Ovary (tissue), 9 donors: Measurements from ENCODE around the gene ESRRG. TPM values are rescaled to one million over a fixed set of nuclear protein-coding genes. Genes with fewer than 3 reads are reported as not detected.

ENCODE experiments used
- DNase-seq, 5 donors: peaks; one replicate each; pipeline ENCODE4 v3.0.0-alpha.2; 2019 to 2020
- H3K27ac ChIP-seq, 2 donors: fragments of 200-600 bp; one replicate each; pipeline versions ENCODE4 v1.5.1 to v1.8.0; 2019 to 2022
- H3K27me3 ChIP-seq: fragments of 200-600 bp; one replicate; pipeline ENCODE4 v1.8.0; 2022
- H3K36me3 ChIP-seq: fragments of 200-600 bp; sonication (generic); one replicate; pipeline ENCODE4 v1.5.1; 2019
- H3K4me1 ChIP-seq: one replicate; pipeline ENCODE4 v1.8.1; 2013; ENCODE audit warnings: mild to moderate bottlenecking, moderate library complexity; ENCODE audit not compliant: insufficient read depth
- H3K4me3 ChIP-seq: fragments of 200-600 bp; sonication (generic); one replicate; pipeline ENCODE4 v1.5.1; 2017
- H3K9me3 ChIP-seq, 2 donors: fragments of 200-600 bp in 1 of 2; sonication (generic) in 1 of 2; one replicate each; pipeline versions ENCODE4 v1.5.1 to v1.8.1; 2013 to 2019; ENCODE audit warnings: mild to moderate bottlenecking in 1 of 2, moderate library complexity in 1 of 2
- CTCF ChIP-seq, 3 donors: fragments of 450-650 bp in 2 of 3; fragments of 200-600 bp in 1 of 3; IDR thresholded peaks; one replicate each; pipeline versions ENCODE4 v1.5.1 to v1.8.0; 2016 to 2022; ENCODE audit warnings: antibody characterized with exemption in 3 of 3, mild to moderate bottlenecking in 1 of 3
- EP300 ChIP-seq: sonication (generic); formaldehyde crosslinking; IDR thresholded peaks from one replicate; pipeline ENCODE4 v1.6.1; 2017; ENCODE audit warnings: antibody characterized with exemption
- POLR2A ChIP-seq: fragments of 450-650 bp; IDR thresholded peaks from one replicate; pipeline ENCODE4 v1.6.1; 2017; ENCODE audit warnings: antibody characterized with exemption, mild to moderate bottlenecking, moderate library complexity
- WGBS, 3 donors: extraction: QIAGEN DNeasy Blood & Tissue Kit in 1 of 3; methylation state at CpG; one replicate each; pipeline versions ENCODE4 v1.1.5 to v1.1.7; 2013 to 2017; 5-methylcytosine and 5-hydroxymethylcytosine counted together
- intact Hi-C, 4 donors: fragments of 100-400 bp; cut with DNase I; formaldehyde crosslinking; loops; one replicate each; pipeline versions ENCODE4 v1.11.0 to v1.15.1; 2022 to 2023
- polyA plus RNA-seq, 2 donors: library from polyadenylated mRNA; stranded (reverse); fragments of 200-250 nt in 1 of 2; fragments of 350-450 nt in 1 of 2; fragmentation: Illumina TruSeq in 1 of 2; extraction: RNeasy Lipid Tissue Mini Kit (QIAGEN cat#74804) in 1 of 2; gene quantifications; one replicate each; pipeline ENCODE4 v1.2.3, GENCODE V29; 2013 to 2014
- total RNA-seq, 7 donors: library from RNA; depleted of rRNA in 2 of 7; stranded (reverse); fragments of >200 nt in 2 of 7; fragmentation: NEBNext Ultra II Directional in 3 of 7; extraction: Animal tissue kit (Norgen Biotek cat#: 25700) in 3 of 7; gene quantifications; one replicate each; pipeline versions ENCODE4 v1.1.0 to v1.2.4, GENCODE V29; 2016 to 2023
- donor health status: DM: no; HTN: no; CAD: no; lungs with moderate emphysema.
- donor health status: DM: no; HTN: no; CAD: no.
- donor health status: Bipolar disorder and iron deficiency.
- donor health status: DM: yes; HTN: yes; CAD: no.
- donor health status: DM: no; HTN: no; CAD: no.
- donor health status: DM: yes; HTN: yes; CAD: no.

Gene ESRRG
- total and polyA plus RNA-seq, 9 donors, result 0.07 to 3.2 (median 1.2) TPM

- H3K4me1 ChIP-seq, result no peaks in the 10 kb centered on the region
- H3K4me3 ChIP-seq, result no peak overlapping the region
- no peaks in the 10 kb centered on the region for H3K27me3 ChIP-seq
- TF ChIP-seq CTCF (IDR thresholded peaks at IDR 0.05), result no peak
- no peak for TF ChIP-seq POLR2A
- no peak for TF ChIP-seq EP300
- intact Hi-C loops, result no loop called here
- WGBS, 3 donors, result 80 to 89% (median 83%) methylated on average over 2 of the region's 2 CpGs
- H3K36me3 ChIP-seq, result no peaks in the 10 kb centered on the region
- H3K27ac ChIP-seq, result no peak overlapping the region
- no peaks in the 10 kb centered on the region for H3K9me3 ChIP-seq
- no peak for DNase-seq
Observed at GRCh38 chr1:216641669-216642460, 81.4 kb downstream of the ESRRG start.

DNA sequence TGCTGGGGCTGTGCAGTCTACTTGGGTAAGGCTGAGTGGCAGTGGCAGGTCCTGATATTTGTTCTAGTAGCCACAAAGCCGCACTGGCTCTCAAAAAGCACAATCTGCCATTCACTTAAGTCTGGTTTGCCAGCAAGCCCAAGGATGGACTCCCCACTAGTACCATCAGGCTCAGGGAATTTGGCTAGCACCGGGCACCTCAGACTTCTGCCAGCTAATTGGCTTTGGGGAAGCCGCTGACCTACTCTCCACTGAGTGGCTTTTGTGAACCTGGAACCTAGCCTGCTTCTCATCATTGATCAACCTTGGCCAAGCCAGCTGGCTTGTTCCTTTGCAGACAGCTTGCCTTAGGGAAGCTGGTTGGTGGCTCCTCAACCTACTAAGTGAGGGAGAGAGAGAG is 83.1 kb downstream of the ESRRG start:
- no peak overlapping the region for H3K4me3 ChIP-seq
- no peak for DNase-seq
- 86 to 94% (median 89%) methylated on average over 3 of the region's 3 CpGs for WGBS, 3 donors
- no peaks in the 10 kb centered on the region for H3K36me3 ChIP-seq
- no peaks in the 10 kb centered on the region for H3K27me3 ChIP-seq
- H3K9me3 ChIP-seq, result no peaks in the 10 kb centered on the region
- TF ChIP-seq CTCF (IDR thresholded peaks at IDR 0.05) (no peak), POLR2A (no peak), EP300 (no peak)
- H3K4me1 ChIP-seq, result no peaks in the 10 kb centered on the region
- intact Hi-C loops, result no loop called here
- H3K27ac ChIP-seq, result no peak overlapping the region

DNA sequence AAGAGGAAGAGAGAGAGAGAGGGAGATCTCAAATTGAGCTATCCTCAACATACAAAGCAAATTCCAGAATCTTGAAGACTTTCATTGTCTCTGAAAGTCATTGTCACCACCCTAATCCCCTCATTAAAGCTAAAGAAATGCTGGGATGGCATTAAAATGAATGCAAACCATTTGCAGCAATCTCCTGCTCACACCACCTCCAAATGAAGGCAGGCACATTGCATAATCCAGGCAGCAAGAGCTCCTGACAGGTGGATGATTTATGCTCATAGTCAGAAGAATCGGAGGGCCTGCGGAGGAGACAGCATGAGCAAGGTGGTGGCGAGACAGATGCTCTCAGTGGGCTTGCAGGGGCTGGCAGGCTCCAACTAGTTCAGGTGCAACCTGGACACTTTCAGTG is 90.2 kb downstream of the ESRRG start:
- Histone ChIP-seq H3K27me3 (no peaks in the 10 kb centered on the region), H3K4me1 (no peaks in the 10 kb centered on the region), H3K27ac (no peak overlapping the region), H3K9me3 (no peaks in the 10 kb centered on the region), H3K36me3 (no peaks in the 10 kb centered on the region), H3K4me3 (no peak overlapping the region)
- no peak for TF ChIP-seq POLR2A
- no peak for TF ChIP-seq EP300
- TF ChIP-seq CTCF (IDR thresholded peaks at IDR 0.05), result no peak
- intact Hi-C loops, result no loop called here
- DNase-seq, result no peak
- 23 to 32% (median 31%) methylated on average over 3 of the region's 3 CpGs for WGBS, 3 donors

DNA sequence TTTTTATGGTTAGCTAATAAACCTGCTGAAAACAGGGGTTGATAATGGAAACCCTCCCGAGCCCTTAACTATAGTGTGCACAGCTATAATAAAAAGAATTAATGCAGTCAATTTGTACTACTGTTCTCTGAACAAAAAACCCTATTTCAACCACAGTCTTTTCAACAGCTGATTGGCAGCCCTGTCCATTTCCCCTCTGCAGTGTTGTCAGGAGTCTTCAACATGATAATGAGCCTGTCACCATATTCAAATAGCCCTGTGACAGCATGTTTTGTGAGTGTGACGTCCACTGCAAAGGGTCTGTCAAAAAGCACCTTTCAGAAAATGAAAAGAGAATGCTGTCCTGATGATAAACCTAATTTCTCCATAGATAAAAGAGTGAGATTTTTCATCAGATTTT is 92.7 kb downstream of the ESRRG start:
- no peak for DNase-seq
- Histone ChIP-seq H3K4me3 (no peak overlapping the region), H3K36me3 (no peaks in the 10 kb centered on the region), H3K27ac (no peak overlapping the region), H3K4me1 (no peaks in the 10 kb centered on the region), H3K27me3 (no peaks in the 10 kb centered on the region), H3K9me3 (no peaks in the 10 kb centered on the region)
- intact Hi-C loops, result no loop called here
- TF ChIP-seq EP300 (no peak), CTCF (IDR thresholded peaks at IDR 0.05) (no peak), POLR2A (no peak)
- WGBS, 3 donors, result 68 to 76% (median 71%) methylated on average over 2 of the region's 2 CpGs
